ENCODE measurements around the gene SLIT3. TPM values are rescaled to one million over a fixed set of nuclear protein-coding genes. Genes with fewer than 3 reads are reported as not detected.

SLIT3 gene
- total RNA-seq, 1 experiment from 2014 or later = 0.92 TPM

DNA sequence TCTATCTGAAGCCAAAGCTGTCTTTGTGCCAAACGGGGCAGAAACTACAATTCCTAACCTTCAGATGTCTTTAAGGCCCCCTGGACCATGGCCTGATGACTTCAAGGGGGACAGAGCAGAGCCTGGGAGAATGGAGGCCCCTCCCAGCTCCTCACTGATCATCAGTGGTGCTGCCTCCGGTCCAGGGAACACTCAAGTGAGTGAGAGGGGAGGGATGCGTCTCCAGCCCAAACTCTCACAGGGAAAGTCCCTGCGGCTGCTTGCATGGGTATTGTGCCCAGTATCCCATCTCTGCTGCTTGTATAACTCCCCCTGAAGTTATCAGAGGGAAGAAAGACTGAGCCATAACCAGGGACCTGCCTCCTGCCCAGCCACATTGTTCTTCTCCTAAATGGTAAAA is 490.3 kb downstream of the SLIT3 start:
- Histone ChIP-seq H3K9me3 (ENCODE audit: control insufficient read depth, low read depth, low read length) (no peaks in the 10 kb centered on the region), H4K8ac (replicated peaks; ENCODE audit: insufficient read length, low read depth, low read length) (no peak overlapping the region), H2BK120ac (ENCODE audit: low read depth, low read length, poor library complexity, severe bottlenecking) (no peak overlapping the region), H2BK12ac (ENCODE audit: insufficient read length, low read depth, low read length) (no peak overlapping the region), H3K23ac (ENCODE audit: insufficient read length, low read depth, low read length) (no peak overlapping the region), H3K9ac (ENCODE audit: extremely low read depth, insufficient read length, low read length) (no peak overlapping the region), H3K27me3 (ENCODE audit: insufficient read depth, low read length) (no peaks in the 10 kb centered on the region), H2BK5ac (ENCODE audit: insufficient read length, low read length) (no peak overlapping the region), H3K4ac (ENCODE audit: low read depth, low read length) (no peak overlapping the region), H3K4me2 (ENCODE audit: insufficient read depth, insufficient read length, low read length) (no peak overlapping the region), H3K27ac (ENCODE audit: insufficient read length, low read depth, low read length) (no peak overlapping the region), H4K5ac (ENCODE audit: insufficient read length, low read depth, low read length) (no peak overlapping the region), H2AFZ (ENCODE audit: low read length) (no peak overlapping the region), H2BK20ac (ENCODE audit: low read depth, low read length, poor library complexity, severe bottlenecking) (no peak overlapping the region), H3K79me2 (ENCODE audit: insufficient read depth, low read length) (no peaks in the 10 kb centered on the region), H3K56ac (ENCODE audit: insufficient read length, low read depth, low read length) (no peak overlapping the region), H3K4me1 (ENCODE audit: insufficient read depth, low read length) (no peaks in the 10 kb centered on the region), H2AK5ac (ENCODE audit: insufficient read length, low read length) (no peak overlapping the region), H3K14ac (ENCODE audit: insufficient read depth, low read length) (no peak overlapping the region), H4K91ac (ENCODE audit: insufficient read length, low read depth, low read length) (no peak overlapping the region), H3K79me1 (ENCODE audit: insufficient read depth, low read depth, low read length, poor library complexity, severe bottlenecking) (no peaks in the 10 kb centered on the region), H3K18ac (ENCODE audit: insufficient read length, low read depth, low read length) (no peak overlapping the region), H3T11ph (ENCODE audit: low read length) (no peak overlapping the region), H3K23me2 (ENCODE audit: insufficient read length, low read depth, low read length, poor library complexity, severe bottlenecking) (no peaks in the 10 kb centered on the region), H4K20me1 (ENCODE audit: control insufficient read depth, insufficient read depth, insufficient read length) (no peaks in the 10 kb centered on the region), H2BK15ac (ENCODE audit: low read depth, low read length) (no peak overlapping the region)
- Mint-ChIP-seq H3K36me3 (ENCODE audit: insufficient read depth in 1 of 3, low read depth in 3 of 3) (no peaks in the 10 kb centered on the region), H3K27ac (no peak overlapping the region; a peak in 1 of 7 replicates), H3K4me1 (no peaks in the 10 kb centered on the region), H3K4me3 (no peak overlapping the region), H3K9me3 (no peaks in the 10 kb centered on the region; a peak in 1 of 5 replicates), H3K27me3 (ENCODE audit: low read depth) (peaks cover 31% of the 10 kb centered on the region)
- TF ChIP-seq, protein P1, sequence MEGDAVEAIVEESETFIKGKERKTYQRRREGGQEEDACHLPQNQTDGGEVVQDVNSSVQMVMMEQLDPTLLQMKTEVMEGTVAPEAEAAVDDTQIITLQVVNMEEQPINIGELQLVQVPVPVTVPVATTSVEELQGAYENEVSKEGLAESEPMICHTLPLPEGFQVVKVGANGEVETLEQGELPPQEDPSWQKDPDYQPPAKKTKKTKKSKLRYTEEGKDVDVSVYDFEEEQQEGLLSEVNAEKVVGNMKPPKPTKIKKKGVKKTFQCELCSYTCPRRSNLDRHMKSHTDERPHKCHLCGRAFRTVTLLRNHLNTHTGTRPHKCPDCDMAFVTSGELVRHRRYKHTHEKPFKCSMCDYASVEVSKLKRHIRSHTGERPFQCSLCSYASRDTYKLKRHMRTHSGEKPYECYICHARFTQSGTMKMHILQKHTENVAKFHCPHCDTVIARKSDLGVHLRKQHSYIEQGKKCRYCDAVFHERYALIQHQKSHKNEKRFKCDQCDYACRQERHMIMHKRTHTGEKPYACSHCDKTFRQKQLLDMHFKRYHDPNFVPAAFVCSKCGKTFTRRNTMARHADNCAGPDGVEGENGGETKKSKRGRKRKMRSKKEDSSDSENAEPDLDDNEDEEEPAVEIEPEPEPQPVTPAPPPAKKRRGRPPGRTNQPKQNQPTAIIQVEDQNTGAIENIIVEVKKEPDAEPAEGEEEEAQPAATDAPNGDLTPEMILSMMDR (conservative IDR thresholded peaks at IDR 0.05) = no peak
- no CpG with 5 or more reads among the region's 4 CpGs for WGBS (ENCODE audit: extremely low coverage, insufficient read length, low lambda C conversion rate)
- DNase-seq = no peak
